GM08714 (cell line): ENCODE results near the gene FEM1B.

Experiments used
- H3K4me3 ChIP-seq: fragments of 200-500 bp; sonication (Bioruptor generic); 2 replicates; pipeline ENCODE4 v1.5.1; 2014; ENCODE audit warnings: mild to moderate bottlenecking, low read length, inconsistent platforms
- ZNF274 ChIP-seq: IDR thresholded peaks from 2 replicates; pipeline ENCODE4 v1.6.1; 2012; ENCODE audit warnings: mild to moderate bottlenecking, low read depth, low read length

FEM1B gene

GRCh38 chr15:68330901-68331300, 53.4 kb downstream of the FEM1B start:
- TF ChIP-seq ZNF274 = no peak
- no peak overlapping the region for H3K4me3 ChIP-seq

GRCh38 chr15:68332266-68332665, 54.7 kb downstream of the FEM1B start:
- no peak overlapping the region for H3K4me3 ChIP-seq

GRCh38 chr15:68333775-68334470, 56.4 kb downstream of the FEM1B start:
- no peak for TF ChIP-seq ZNF274

More at GRCh38 chr15:68332266-68332665, 54.7 kb downstream of the FEM1B start:
- TF ChIP-seq ZNF274 = no peak

GRCh38 chr15:68334661-68335124, 57.1 kb downstream of the FEM1B start:
- H3K4me3 ChIP-seq = no peak overlapping the region
- TF ChIP-seq ZNF274 = no peak

More at GRCh38 chr15:68333775-68334470, 56.4 kb downstream of the FEM1B start:
- no peak overlapping the region for H3K4me3 ChIP-seq

GRCh38 chr15:68335251-68335650, 57.7 kb downstream of the FEM1B start:
- TF ChIP-seq ZNF274 = no peak
- no peak overlapping the region for H3K4me3 ChIP-seq

- no peak overlapping the region for H3K4me3 ChIP-seq
- no peak for TF ChIP-seq ZNF274
These were observed 58.1 kb downstream of the FEM1B start for GRCh38 chr15:68335655-68336054.

- no peak overlapping the region for H3K4me3 ChIP-seq
- no peak for TF ChIP-seq ZNF274
These were observed 59.0 kb downstream of the FEM1B start for GRCh38 chr15:68336516-68336915.

- TF ChIP-seq ZNF274 = no peak
These were observed 60.3 kb downstream of the FEM1B start for GRCh38 chr15:68337826-68338225.

GRCh38 chr15:68339481-68339880, 61.9 kb downstream of the FEM1B start:
- TF ChIP-seq ZNF274 = no peak
- H3K4me3 ChIP-seq = no peak overlapping the region

More at GRCh38 chr15:68337826-68338225, 60.3 kb downstream of the FEM1B start:
- no peak overlapping the region for H3K4me3 ChIP-seq

GRCh38 chr15:68340726-68341671, 63.5 kb downstream of the FEM1B start:
- no peak for TF ChIP-seq ZNF274
- H3K4me3 ChIP-seq = no peak overlapping the region

- no peak overlapping the region for H3K4me3 ChIP-seq
- no peak for TF ChIP-seq ZNF274
These were observed 64.5 kb downstream of the FEM1B start for GRCh38 chr15:68341760-68342725.

GRCh38 chr15:68343579-68344225, 66.2 kb downstream of the FEM1B start:
- TF ChIP-seq ZNF274 = no peak

GRCh38 chr15:68344600-68344999, 67.1 kb downstream of the FEM1B start:
- TF ChIP-seq ZNF274 = no peak
- H3K4me3 ChIP-seq = no peak overlapping the region

More at GRCh38 chr15:68343579-68344225, 66.2 kb downstream of the FEM1B start:
- H3K4me3 ChIP-seq = no peak overlapping the region
